Kidney (tissue), 14 donors: ENCODE results near the gene TFEC. TPM values are rescaled to one million over a fixed set of nuclear protein-coding genes. Genes with fewer than 3 reads are reported as not detected.
"Not testable (repeated sequence)": the region's sequence is repeated elsewhere in the genome, so short reads cannot be mapped to it uniquely, and the experiment has no call there.

Experiments
- DNase-seq, 5 donors: peaks; one replicate each; pipeline ENCODE4 v3.0.0-alpha.2; 2013 to 2020
- FAIRE-seq: peaks from 2 replicates; lab custom pipeline; 2012; peaks lifted over from hg19 to GRCh38; lab: Jason Lieb, UNC
- H3K27ac ChIP-seq, 2 donors: one replicate each; pipeline ENCODE4 v1.7.0; 2013; ENCODE audit warnings: low read depth in 2 of 2, low read length in 2 of 2, inconsistent platforms in 1 of 2
- H3K27me3 ChIP-seq: one replicate; pipeline ENCODE4 v1.7.1; 2013; ENCODE audit warnings: low read length, inconsistent platforms; ENCODE audit not compliant: control insufficient read depth, insufficient read depth
- H3K36me3 ChIP-seq, 3 donors: one replicate each; pipeline versions ENCODE4 v1.7.0 to v1.7.1; 2013; ENCODE audit warnings: low read length in 3 of 3, control low read depth in 1 of 3, inconsistent platforms in 1 of 3; ENCODE audit not compliant: insufficient read depth in 3 of 3, control insufficient read depth in 2 of 3
- H3K4me1 ChIP-seq, 3 donors: one replicate each; pipeline versions ENCODE4 v1.7.0 to v1.7.1; 2013; ENCODE audit warnings: low read length in 3 of 3, inconsistent platforms in 1 of 3, low read depth in 1 of 3; ENCODE audit not compliant: control insufficient read depth in 2 of 3, insufficient read depth in 2 of 3
- H3K4me3 ChIP-seq, 3 donors: one replicate each; pipeline versions ENCODE4 v1.7.0 to v1.8.1; 2013; ENCODE audit warnings: low read length in 3 of 3, control low read depth in 1 of 3, inconsistent platforms in 1 of 3
- H3K9ac ChIP-seq, 3 donors: one replicate each; pipeline versions ENCODE4 v1.7.0 to v1.7.1; 2013; ENCODE audit warnings: low read length in 3 of 3, control low read depth in 1 of 3, inconsistent platforms in 1 of 3
- H3K9me3 ChIP-seq, 3 donors: one replicate each; pipeline versions ENCODE4 v1.7.0 to v1.7.1; 2013; ENCODE audit warnings: low read length in 3 of 3, control low read depth in 1 of 3, inconsistent platforms in 1 of 3; ENCODE audit not compliant: control insufficient read depth in 2 of 3, insufficient read depth in 1 of 3
- CTCF ChIP-seq: IDR thresholded peaks from 3 replicates; pipeline ENCODE4 v1.5.1; 2012; ENCODE audit warnings: mild to moderate bottlenecking, moderate library complexity, borderline replicate concordance; ENCODE audit not compliant: insufficient read depth; ENCODE audit errors: extremely low read depth
- intact Hi-C: fragments of 100-400 bp; cut with DNase I; formaldehyde crosslinking; loops from one replicate; pipeline ENCODE4 v1.11.1; 2022
- polyA plus RNA-seq: library from polyadenylated mRNA; stranded (reverse); fragments of 350-450 nt; fragmentation: Illumina TruSeq; extraction: RNeasy Lipid Tissue Mini Kit (QIAGEN cat#74804); gene quantifications from one replicate; pipeline ENCODE4 v1.2.3, GENCODE V29; 2014; ENCODE audit warnings: low read depth, low replicate concordance; ENCODE audit not compliant: insufficient read depth
- total RNA-seq: library from RNA; stranded (reverse); fragmentation: NEBNext Ultra II Directional; extraction: Animal tissue kit (Norgen Biotek cat#: 25700); gene quantifications from one replicate; pipeline ENCODE4 v1.2.1, GENCODE V29; 2021
- donor health status: control.
- donor health status: control.
- donor health status: control.
- donor health status: control.
- donor health status: control.
- donor health status: DM: yes; HTN: yes; CAD: no.
- donor health status: Normal renal cell carcinoma (clear cell type).

TFEC gene
- total and polyA plus RNA-seq, 2 donors from 2014 or later = 10.0 to 14.4 TPM

- Histone ChIP-seq H3K27me3 (no peaks in the 10 kb centered on the region), H3K4me3 (no peak overlapping the region), H3K9me3 (no peaks in the 10 kb centered on the region), H3K27ac (no peak overlapping the region), H3K4me1 (no peaks in the 10 kb centered on the region), H3K36me3 (no peaks in the 10 kb centered on the region), H3K9ac (no peak overlapping the region)
- intact Hi-C loops = no loop called here
- DNase-seq = no peak
- FAIRE-seq = no peak
- no peak for TF ChIP-seq CTCF
Measured at GRCh38 chr7:116013675-116014074, 16.9 kb downstream of the TFEC start.

- no peak for FAIRE-seq
Measured at GRCh38 chr7:116011584-116011983, 19.0 kb downstream of the TFEC start.

GRCh38 chr7:116004762-116005161, 25.8 kb downstream of the TFEC start:
- H3K4me1 ChIP-seq, DNase-seq, H3K36me3 ChIP-seq, intact Hi-C loops, H3K27ac ChIP-seq, H3K27me3 ChIP-seq, H3K4me3 ChIP-seq, FAIRE-seq, H3K9me3 ChIP-seq, H3K9ac ChIP-seq: not testable (repeated sequence)

More at GRCh38 chr7:116011584-116011983, 19.0 kb downstream of the TFEC start:
- no peak for DNase-seq
- intact Hi-C loops = no loop called here
- H3K9me3 ChIP-seq = no peaks in the 10 kb centered on the region
- H3K27me3 ChIP-seq = no peaks in the 10 kb centered on the region
- no peak overlapping the region for H3K27ac ChIP-seq
- TF ChIP-seq CTCF = no peak
- H3K36me3 ChIP-seq = no peaks in the 10 kb centered on the region
- no peaks in the 10 kb centered on the region for H3K4me1 ChIP-seq
- no peak overlapping the region for H3K4me3 ChIP-seq
- no peak overlapping the region for H3K9ac ChIP-seq

DNA sequence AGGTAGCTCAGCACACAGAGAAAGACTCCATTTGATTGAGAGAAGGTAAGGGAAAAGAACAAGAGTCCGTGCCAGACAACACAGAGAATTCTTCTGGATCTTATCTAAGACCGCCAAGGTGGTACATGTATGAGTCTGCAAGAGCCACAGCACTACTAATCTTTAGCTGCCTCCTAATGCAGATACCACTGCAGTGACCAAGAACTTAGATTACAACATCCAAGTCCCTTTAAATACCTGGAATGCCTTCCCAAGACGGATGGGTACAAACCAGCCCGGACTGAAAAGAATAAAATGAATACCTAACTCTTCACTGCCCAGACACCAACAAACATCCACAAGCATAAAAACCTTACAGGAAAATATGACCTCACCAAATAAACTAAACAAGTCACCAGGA, 33.3 kb downstream of the TFEC start:
- no peaks in the 10 kb centered on the region for H3K4me1 ChIP-seq
- H3K27ac ChIP-seq = no peak overlapping the region
- no peaks in the 10 kb centered on the region for H3K9me3 ChIP-seq
- no peaks in the 10 kb centered on the region for H3K27me3 ChIP-seq
- DNase-seq = no peak
- TF ChIP-seq CTCF = no peak
- intact Hi-C loops = no loop called here
- FAIRE-seq = no peak
- H3K36me3 ChIP-seq = no peaks in the 10 kb centered on the region
- no peak overlapping the region for H3K4me3 ChIP-seq
- H3K9ac ChIP-seq = no peak overlapping the region
